ENCODE measurements around the gene C4BPB. TPM values are rescaled to one million over a fixed set of nuclear protein-coding genes. Genes with fewer than 3 reads are reported as not detected.
A peak's percentile ranks its signal among the peaks of the same experiment; 100 is the strongest.

Gene C4BPB
- total RNA-seq, 1 experiment from 2014 or later, result not detected

GRCh38 chr1:207063014-207063413 lies 25.6 kb upstream of the C4BPB start:
- Histone ChIP-seq H3K18ac (ENCODE audit: insufficient read length, low read depth, low read length) (no peak overlapping the region), H2BK12ac (ENCODE audit: insufficient read length, low read depth, low read length) (no peak overlapping the region), H2AFZ (ENCODE audit: low read length) (no peak overlapping the region), H3K4me1 (ENCODE audit: insufficient read depth, low read length) (no peaks in the 10 kb centered on the region), H4K5ac (ENCODE audit: insufficient read length, low read depth, low read length) (no peak overlapping the region), H3K4ac (ENCODE audit: low read depth, low read length) (no peak overlapping the region), H3K4me2 (ENCODE audit: insufficient read depth, insufficient read length, low read length) (no peak overlapping the region), H3K79me1 (ENCODE audit: insufficient read depth, low read depth, low read length, poor library complexity, severe bottlenecking) (no peaks in the 10 kb centered on the region), H3K27me3 (ENCODE audit: insufficient read depth, low read length) (no peaks in the 10 kb centered on the region), H2AK5ac (ENCODE audit: insufficient read length, low read length) (no peak overlapping the region), H3K14ac (ENCODE audit: insufficient read depth, low read length) (no peak overlapping the region), H3K9ac (ENCODE audit: extremely low read depth, insufficient read length, low read length) (no peak overlapping the region), H2BK120ac (ENCODE audit: low read depth, low read length, poor library complexity, severe bottlenecking) (no peak overlapping the region), H3K23ac (ENCODE audit: insufficient read length, low read depth, low read length) (no peak overlapping the region), H3K27ac (ENCODE audit: insufficient read length, low read depth, low read length) (no peak overlapping the region), H4K8ac (replicated peaks; ENCODE audit: insufficient read length, low read depth, low read length) (no peak overlapping the region), H4K91ac (ENCODE audit: insufficient read length, low read depth, low read length) (no peak overlapping the region), H2BK5ac (ENCODE audit: insufficient read length, low read length) (no peak overlapping the region), H3K79me2 (ENCODE audit: insufficient read depth, low read length) (no peaks in the 10 kb centered on the region), H4K20me1 (ENCODE audit: control insufficient read depth, insufficient read depth, insufficient read length) (no peaks in the 10 kb centered on the region), H2BK15ac (ENCODE audit: low read depth, low read length) (no peak overlapping the region), H3K56ac (ENCODE audit: insufficient read length, low read depth, low read length) (no peak overlapping the region), H3T11ph (ENCODE audit: low read length) (no peak overlapping the region), H3K23me2 (ENCODE audit: insufficient read length, low read depth, low read length, poor library complexity, severe bottlenecking) (no peaks in the 10 kb centered on the region), H2BK20ac (ENCODE audit: low read depth, low read length, poor library complexity, severe bottlenecking) (no peak overlapping the region), H3K9me3 (ENCODE audit: control insufficient read depth, low read depth, low read length) (no peaks in the 10 kb centered on the region)
- no CpG with 5 or more reads among the region's 5 CpGs for WGBS (ENCODE audit: extremely low coverage, insufficient read length, low lambda C conversion rate)
- peaks cover 6 to 51% (median 29%) of the 10 kb centered on the region in 3 experiments for H3K36me3 Mint-ChIP-seq (ENCODE audit: insufficient read depth in 1 of 3, low read depth in 3 of 3)
- H3K4me3 Mint-ChIP-seq, result no peak overlapping the region
- H3K9me3 Mint-ChIP-seq, result no peaks in the 10 kb centered on the region
- no peaks in the 10 kb centered on the region for H3K27me3 Mint-ChIP-seq (ENCODE audit: low read depth)
- no peak for TF ChIP-seq CTCF (conservative IDR thresholded peaks at IDR 0.05)
- DNase-seq, result no peak
- peaks cover 4 to 8% of the 10 kb centered on the region in 2 experiments; a peak in 3 of 4 replicates for H3K4me1 Mint-ChIP-seq
- H3K27ac Mint-ChIP-seq, result peak overlapping the region in 1 of 3 experiments; percentile 23; a peak in 1 of 7 replicates
